ENCODE measurements around the gene C10orf143. TPM values are rescaled to one million over a fixed set of nuclear protein-coding genes. Genes with fewer than 3 reads are reported as not detected.

Gene C10orf143
- total and polyA plus RNA-seq, 2 of the 4 experiments (the other 2 are of a cell fraction): 0.36 to 0.60 TPM

- CTCF ChIA-PET: no interaction called here
- H3K4me3 ChIP-seq (ENCODE audit: insufficient read depth, low read depth, low read length): no peak overlapping the region
- TF ChIP-seq POLR2A (IDR thresholded peaks at IDR 0.05; ENCODE audit: low read depth, low read length): no peak
- TF ChIP-seq CHD1 (IDR thresholded peaks at IDR 0.05; ENCODE audit: low read depth, low read length): no peak
- no peak for TF ChIP-seq RCOR1 (IDR thresholded peaks at IDR 0.05; ENCODE audit: insufficient replicate concordance, low read length)
- TF ChIP-seq MXI1 (IDR thresholded peaks at IDR 0.05; ENCODE audit: borderline replicate concordance, low read depth, low read length): no peak
- TF ChIP-seq BHLHE40 (IDR thresholded peaks at IDR 0.05; ENCODE audit: low read depth, low read length): no peak
- no peak for TF ChIP-seq CTCF (conservative IDR thresholded peaks at IDR 0.05; ENCODE audit: low read depth, low read length)
- TF ChIP-seq SMC3 (IDR thresholded peaks at IDR 0.05; ENCODE audit: low read depth, low read length): no peak
- TF ChIP-seq, protein P1, sequence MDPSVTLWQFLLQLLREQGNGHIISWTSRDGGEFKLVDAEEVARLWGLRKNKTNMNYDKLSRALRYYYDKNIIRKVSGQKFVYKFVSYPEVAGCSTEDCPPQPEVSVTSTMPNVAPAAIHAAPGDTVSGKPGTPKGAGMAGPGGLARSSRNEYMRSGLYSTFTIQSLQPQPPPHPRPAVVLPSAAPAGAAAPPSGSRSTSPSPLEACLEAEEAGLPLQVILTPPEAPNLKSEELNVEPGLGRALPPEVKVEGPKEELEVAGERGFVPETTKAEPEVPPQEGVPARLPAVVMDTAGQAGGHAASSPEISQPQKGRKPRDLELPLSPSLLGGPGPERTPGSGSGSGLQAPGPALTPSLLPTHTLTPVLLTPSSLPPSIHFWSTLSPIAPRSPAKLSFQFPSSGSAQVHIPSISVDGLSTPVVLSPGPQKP (IDR thresholded peaks at IDR 0.05; ENCODE audit: borderline replicate concordance, low read depth, low read length): no peak
- no peak for TF ChIP-seq CEBPB (IDR thresholded peaks at IDR 0.05; ENCODE audit: low read depth, low read length)
- TF ChIP-seq, protein P2, sequence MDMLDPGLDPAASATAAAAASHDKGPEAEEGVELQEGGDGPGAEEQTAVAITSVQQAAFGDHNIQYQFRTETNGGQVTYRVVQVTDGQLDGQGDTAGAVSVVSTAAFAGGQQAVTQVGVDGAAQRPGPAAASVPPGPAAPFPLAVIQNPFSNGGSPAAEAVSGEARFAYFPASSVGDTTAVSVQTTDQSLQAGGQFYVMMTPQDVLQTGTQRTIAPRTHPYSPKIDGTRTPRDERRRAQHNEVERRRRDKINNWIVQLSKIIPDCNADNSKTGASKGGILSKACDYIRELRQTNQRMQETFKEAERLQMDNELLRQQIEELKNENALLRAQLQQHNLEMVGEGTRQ (IDR thresholded peaks at IDR 0.05; ENCODE audit: low read depth, low read length): no peak
- in situ Hi-C loops (cut with MboI; ENCODE audit: low sequenced_read_pairs) (no loop called here), intact Hi-C loops (cut with micrococcal nuclease) (no loop called here), dilution Hi-C loops (cut with HindIII; ENCODE audit: low sequenced_read_pairs, unreplicated experiment) (no loop called here)
- H4K8ac ChIP-seq (ENCODE audit: low read depth in 2 of 2, low read length in 2 of 2): no peak overlapping the region
- H3K9me1 ChIP-seq (ENCODE audit: insufficient read depth, low read length): no peaks in the 10 kb centered on the region
- H4K91ac ChIP-seq (ENCODE audit: insufficient read depth, low read depth, low read length): no peak overlapping the region
- H3K23ac ChIP-seq (ENCODE audit: low read depth, low read length): no peak overlapping the region
- no peak overlapping the region for H2BK120ac ChIP-seq (ENCODE audit: low read depth, low read length)
- no peak overlapping the region for H3K14ac ChIP-seq (replicated peaks; ENCODE audit: low read depth, low read length)
- BruUV-seq (replicated peaks): no TSS peak
- POLR2A ChIA-PET (ENCODE audit: unreplicated experiment): interaction anchor here (0.6 kb wide), 1 partner anchor 28 kb away, joined by 3 read pairs; no protein-coding TSS in a partner anchor
- H3K18ac ChIP-seq (ENCODE audit: low read depth, low read length): no peak overlapping the region
- H3K79me1 ChIP-seq (ENCODE audit: low read depth in 1 of 2, low read length in 2 of 2): no peaks in the 10 kb centered on the region
- no peak overlapping the region for H2AK9ac ChIP-seq (replicated peaks; ENCODE audit: low read depth, low read length, poor library complexity)
- H3K27ac ChIP-seq (ENCODE audit: insufficient read depth, low read length): no peak overlapping the region
- H3K4ac ChIP-seq (ENCODE audit: low read depth, low read length): no peak overlapping the region
- no peak overlapping the region for H2BK20ac ChIP-seq (ENCODE audit: low read depth, low read length)
- H3K27me3 ChIP-seq (ENCODE audit: control insufficient read depth, insufficient read depth, low read length): no peaks in the 10 kb centered on the region
- WGBS, 2 experiments (ENCODE audit: extremely low coverage in 2 of 2, insufficient read length in 1 of 2): 79% methylated on average over 5 of the region's 12 CpGs; no CpG with 5 or more reads in 1 of the 2 experiments
- H4K20me1 ChIP-seq (ENCODE audit: insufficient read depth, low read length): no peaks in the 10 kb centered on the region
- no peak overlapping the region for H2BK5ac ChIP-seq (ENCODE audit: low read depth, low read length, poor library complexity, severe bottlenecking)
- H3K4me2 ChIP-seq (ENCODE audit: low read depth, low read length): no peak overlapping the region
- no peak overlapping the region for H2BK15ac ChIP-seq (ENCODE audit: low read depth, low read length)
- H4K5ac ChIP-seq (ENCODE audit: low read depth, low read length): no peak overlapping the region
- H3K9ac ChIP-seq (ENCODE audit: low read depth, low read length): no peak overlapping the region
- ATAC-seq (ENCODE audit: low read depth): no peak
- H3K4me1 ChIP-seq (ENCODE audit: control insufficient read depth, insufficient read depth, low read length): no peaks in the 10 kb centered on the region
- H3K36me3 ChIP-seq (ENCODE audit: control insufficient read depth, insufficient read depth, low read length): no peaks in the 10 kb centered on the region
- H3K9me3 ChIP-seq (ENCODE audit: control insufficient read depth, insufficient read depth, low read length): peaks cover 9% of the 10 kb centered on the region
- H2AFZ ChIP-seq (replicated peaks; ENCODE audit: low read length, poor library complexity): no peak overlapping the region
- DNase-seq: no peak
- no peak overlapping the region for H2AK5ac ChIP-seq (ENCODE audit: low read depth, low read length)
- H3K56ac ChIP-seq (ENCODE audit: extremely low read depth, insufficient read depth, low read length): no peak overlapping the region
Measured at GRCh38 chr10:130050721-130051120, 59.9 kb downstream of the C10orf143 start.
